Measurements from ENCODE around the gene UFM1.

DNA sequence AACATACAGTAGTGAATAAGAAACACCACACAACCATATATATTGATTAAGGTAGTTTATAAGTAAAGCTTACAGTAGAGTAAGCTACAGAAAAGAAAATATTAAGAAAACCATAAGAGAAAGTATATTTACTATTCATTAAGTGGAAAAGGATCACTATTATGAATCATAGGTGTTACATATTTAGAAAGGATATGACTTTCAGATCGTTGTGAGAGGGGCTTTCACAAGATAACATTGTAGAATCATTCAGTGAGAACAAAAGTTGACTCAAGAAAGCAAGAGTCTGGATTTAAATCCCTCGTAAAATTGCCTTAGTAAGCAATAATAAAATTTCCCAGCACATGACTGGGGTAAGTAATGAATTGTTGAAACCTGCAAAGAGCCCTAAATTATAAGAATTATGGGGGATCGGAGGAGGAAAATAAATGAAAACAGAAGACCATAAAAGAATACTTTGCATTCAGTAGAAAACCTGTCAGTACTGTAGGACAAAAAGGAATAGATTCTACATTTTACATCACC lies 6.0 kb downstream of the UFM1 start:
- TF ChIP-seq, protein P1, sequence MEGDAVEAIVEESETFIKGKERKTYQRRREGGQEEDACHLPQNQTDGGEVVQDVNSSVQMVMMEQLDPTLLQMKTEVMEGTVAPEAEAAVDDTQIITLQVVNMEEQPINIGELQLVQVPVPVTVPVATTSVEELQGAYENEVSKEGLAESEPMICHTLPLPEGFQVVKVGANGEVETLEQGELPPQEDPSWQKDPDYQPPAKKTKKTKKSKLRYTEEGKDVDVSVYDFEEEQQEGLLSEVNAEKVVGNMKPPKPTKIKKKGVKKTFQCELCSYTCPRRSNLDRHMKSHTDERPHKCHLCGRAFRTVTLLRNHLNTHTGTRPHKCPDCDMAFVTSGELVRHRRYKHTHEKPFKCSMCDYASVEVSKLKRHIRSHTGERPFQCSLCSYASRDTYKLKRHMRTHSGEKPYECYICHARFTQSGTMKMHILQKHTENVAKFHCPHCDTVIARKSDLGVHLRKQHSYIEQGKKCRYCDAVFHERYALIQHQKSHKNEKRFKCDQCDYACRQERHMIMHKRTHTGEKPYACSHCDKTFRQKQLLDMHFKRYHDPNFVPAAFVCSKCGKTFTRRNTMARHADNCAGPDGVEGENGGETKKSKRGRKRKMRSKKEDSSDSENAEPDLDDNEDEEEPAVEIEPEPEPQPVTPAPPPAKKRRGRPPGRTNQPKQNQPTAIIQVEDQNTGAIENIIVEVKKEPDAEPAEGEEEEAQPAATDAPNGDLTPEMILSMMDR (conservative IDR thresholded peaks at IDR 0.05; ENCODE audit: low read depth, low read length): no peak
- TF ChIP-seq EZH2 (IDR thresholded peaks at IDR 0.05; ENCODE audit: borderline replicate concordance, low read depth, low read length, poor library complexity, severe bottlenecking): no peak
